Activated T-cell treated with anti-CD3 and anti-CD28 coated beads, Interleukin-2, amount 50 U/mL, for 48 hours (primary cell): ENCODE data around the gene ASB6.
"Not testable (repeated sequence)": the region's sequence is repeated elsewhere in the genome, so short reads cannot be mapped to it uniquely, and the experiment has no call there.

Experiments
- DNase-seq, 2 experiments: peaks; one replicate each; pipeline ENCODE4 v3.0.0-alpha.2; 2020

ASB6 gene

DNA sequence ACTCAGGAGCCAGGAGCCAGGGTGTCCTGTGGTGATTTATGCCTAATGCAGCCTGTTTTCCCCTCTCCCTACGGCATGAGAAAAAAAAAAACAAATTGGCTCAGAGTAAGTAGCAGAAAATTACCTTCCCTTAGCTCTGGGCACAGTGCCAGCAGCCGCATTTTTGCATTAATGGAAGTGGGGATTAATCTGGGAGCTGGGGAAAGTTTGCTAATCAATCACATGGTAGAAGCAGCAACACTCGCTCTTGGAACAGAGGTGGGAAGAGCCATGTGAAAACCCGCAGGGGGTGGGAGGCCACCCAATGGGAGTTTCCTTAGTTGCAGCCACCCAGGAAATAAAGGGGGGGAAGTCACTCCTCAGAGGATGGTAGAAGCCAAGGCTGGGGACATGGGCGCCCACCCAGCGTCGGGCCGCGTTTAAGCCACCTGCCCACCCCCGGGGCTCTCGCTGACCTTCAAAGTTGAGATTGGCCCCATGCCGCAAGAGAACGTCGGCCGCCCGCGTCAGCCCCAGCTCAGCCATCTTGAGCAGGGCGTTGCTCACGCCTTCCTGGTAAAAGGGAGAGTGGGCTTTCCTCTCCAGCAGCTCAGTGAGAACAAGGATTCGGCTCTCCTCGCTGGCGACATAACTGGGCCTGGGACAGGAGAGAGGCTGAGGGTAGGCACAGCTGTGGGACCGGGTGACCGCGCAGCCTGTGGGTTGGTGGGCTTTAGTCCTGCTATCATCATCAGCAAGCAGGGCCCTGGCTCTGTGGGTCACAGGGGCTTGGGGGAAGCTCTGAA lies 1.7 kb downstream of the ASB6 start:
- no peak for DNase-seq

GRCh38 chr9:129639756-129640085 lies 2.2 kb downstream of the ASB6 start:
- DNase-seq, result no peak

GRCh38 chr9:129639034-129639630 lies 2.8 kb downstream of the ASB6 start:
- DNase-seq, result no peak

DNA sequence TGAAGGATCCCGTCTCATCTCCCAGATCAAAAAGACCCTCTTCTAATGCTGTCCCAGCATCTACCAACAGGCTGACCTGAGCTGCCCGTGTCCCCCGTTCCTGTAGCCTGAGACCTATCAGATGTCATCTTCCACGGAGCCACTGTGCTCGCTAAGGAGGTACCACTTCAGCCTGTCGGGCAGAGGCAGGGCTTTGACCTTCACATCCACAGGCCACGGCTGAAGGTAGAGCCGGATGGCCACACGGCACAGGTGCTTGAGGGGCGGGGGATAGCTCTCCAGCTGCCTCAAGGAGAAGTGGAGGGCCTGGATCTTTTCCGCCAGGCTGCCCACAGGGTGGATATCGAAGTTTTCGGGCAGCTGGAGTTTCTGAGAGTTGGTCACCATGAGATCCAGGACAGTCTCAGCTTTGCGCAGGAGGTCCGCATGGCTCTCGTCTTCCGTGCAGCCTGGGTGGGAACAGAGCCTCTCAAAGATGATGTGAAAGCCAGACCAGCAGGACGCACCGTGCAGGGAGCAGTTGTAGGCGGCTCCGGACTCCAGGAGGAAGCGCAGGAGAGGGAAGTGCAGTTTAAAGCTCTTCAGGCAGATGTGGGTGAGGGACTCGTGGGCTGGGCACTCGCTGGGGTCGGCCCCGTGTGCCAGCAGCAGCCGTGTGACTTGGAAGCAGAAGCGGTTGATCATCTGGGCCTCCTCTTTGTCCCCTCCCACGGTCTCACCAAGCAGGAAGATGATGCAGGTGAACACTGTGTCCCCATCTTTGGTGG lies 4.1 kb downstream of the ASB6 start:
- no peak for DNase-seq

DNA sequence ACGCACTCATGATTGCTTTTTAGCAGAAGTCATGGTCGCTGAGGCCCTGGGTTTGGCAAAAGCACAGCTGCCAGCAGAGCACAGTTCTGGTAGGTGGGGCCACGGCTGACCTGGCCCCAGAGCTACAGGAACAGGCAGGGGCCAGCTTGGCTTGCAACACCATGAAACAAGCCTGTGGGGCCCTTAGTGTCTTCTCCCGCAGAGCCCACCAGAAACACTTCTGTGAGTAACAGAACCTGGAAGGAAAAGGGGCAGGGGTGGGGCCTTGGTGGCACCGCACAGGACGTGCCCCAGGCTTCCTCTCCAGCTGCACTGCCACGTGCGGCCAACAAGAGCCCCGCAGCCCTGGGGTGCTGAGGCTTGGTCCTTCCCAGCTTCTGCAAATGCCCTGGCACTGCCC lies 4.8 kb downstream of the ASB6 start:
- DNase-seq, result no peak

DNA sequence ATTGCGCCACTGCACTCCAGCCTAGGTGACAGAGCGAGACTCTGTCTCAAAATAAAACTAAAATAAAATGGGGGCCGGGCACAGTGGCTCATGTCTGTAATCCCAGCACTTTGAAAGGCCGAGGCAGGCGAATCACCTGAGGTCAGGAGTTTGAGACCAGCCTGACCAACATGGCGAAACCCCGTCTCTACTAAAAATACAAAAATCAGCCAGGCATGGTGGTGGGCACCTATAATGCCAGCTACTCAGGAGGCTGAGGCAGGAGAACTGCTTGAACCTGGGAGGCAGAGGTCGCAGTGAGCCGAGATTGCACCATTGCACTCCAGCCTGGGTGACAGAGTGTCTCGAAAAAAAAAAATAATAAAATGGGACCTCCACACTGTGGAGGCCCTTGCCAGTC lies 5.6 kb downstream of the ASB6 start:
- not testable (repeated sequence) for DNase-seq

DNA sequence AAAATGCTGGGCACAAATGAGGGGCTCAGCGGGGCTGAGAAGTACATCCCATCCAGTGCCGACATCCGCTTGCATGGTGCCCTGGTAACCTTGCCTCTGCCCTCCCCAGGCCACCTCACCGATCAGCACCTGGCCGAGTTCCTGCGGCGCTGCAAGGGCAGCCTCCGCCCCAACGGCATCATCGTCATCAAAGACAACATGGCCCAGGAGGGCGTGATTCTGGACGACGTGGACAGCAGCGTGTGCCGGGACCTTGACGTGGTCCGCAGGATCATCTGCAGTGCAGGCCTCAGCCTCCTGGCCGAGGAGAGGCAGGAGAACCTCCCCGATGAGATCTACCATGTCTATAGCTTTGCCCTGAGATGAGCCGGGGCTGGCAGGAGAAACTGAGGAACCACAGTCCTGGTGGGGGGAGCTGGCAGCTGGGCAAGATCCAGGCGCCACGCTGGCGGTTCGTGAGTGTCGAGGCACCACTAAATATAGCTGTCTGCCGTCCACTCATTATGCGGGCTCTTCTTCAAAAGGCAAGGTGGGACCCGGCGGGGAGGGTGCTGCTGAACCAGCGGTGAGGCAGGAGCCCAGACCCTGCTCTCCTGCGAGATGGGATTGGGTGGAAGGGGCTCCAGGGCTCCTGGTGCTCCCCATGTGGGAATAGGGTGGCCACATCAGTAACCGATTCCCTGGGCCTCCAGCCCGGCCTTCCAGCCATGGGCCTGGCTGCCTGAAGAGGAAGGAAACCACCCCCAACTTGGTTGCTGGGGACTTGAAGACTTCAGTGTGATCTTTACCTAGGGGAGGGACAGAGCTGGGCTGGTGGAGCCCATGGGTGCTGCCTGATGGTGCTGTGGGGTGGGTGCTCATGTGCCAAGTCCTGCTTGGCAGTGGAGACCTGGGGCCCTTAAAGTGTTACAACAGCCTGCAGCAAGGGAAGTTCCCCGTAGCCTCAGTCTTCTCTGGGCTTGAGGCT lies 6.6 kb downstream of the ASB6 start:
- DNase-seq, result no peak

DNA sequence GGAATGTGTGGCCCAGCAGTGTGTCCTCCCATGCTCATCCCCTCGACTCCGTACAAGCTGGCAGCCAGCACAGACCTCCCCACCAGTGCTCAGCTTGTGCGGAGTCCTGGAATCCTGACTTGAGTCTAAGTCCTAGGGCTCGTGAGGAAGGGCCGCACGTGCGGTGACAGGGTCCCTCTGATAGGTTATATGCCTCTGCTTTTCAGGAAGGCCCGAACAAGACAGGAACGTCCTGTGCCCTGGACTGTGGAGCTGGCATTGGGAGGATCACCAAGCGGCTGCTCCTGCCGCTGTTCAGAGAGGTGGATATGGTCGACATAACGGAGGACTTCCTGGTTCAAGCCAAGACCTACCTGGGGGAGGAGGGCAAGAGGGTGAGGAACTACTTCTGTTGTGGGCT lies 8.1 kb downstream of the ASB6 start:
- no peak for DNase-seq

DNA sequence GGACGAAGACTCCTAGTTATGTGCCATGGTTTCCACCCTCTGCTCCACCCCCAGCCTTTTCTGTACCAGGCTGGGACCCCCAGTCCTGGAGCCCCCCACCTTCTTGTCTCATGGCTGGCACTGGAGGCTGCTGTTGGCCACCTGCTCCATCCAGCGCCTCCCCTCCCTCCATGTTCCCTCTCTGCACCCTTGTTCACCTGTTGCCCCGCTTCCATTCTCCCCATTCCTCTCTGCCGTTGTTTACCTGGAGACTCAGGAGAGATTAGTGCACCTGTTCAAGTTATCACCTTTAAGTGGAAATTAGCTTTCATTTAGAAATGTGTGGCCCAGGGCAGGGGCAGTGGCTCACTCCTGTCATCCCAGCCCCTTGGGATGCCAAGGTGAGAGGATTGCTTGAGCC lies 8.7 kb downstream of the ASB6 start:
- DNase-seq, result no peak

DNA sequence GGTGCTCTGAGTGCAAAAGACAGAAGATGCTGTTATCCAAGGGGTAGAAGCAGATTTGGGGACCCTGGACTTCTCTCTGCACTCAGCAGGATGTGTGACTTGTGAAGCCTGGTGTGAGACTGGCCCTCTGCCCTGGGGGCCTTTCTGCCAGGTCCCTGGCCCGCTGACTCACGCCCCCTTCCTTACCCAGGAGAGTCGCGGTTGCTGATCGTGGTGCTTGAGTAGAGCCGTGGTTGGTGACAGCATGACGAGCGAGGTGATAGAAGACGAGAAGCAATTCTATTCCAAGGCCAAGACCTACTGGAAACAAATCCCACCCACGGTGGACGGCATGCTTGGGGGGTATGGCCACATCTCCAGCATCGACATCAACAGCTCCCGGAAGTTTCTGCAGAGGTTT lies 9.5 kb downstream of the ASB6 start:
- DNase-seq, result peak in 1 of 2 experiments; percentile 46

DNA sequence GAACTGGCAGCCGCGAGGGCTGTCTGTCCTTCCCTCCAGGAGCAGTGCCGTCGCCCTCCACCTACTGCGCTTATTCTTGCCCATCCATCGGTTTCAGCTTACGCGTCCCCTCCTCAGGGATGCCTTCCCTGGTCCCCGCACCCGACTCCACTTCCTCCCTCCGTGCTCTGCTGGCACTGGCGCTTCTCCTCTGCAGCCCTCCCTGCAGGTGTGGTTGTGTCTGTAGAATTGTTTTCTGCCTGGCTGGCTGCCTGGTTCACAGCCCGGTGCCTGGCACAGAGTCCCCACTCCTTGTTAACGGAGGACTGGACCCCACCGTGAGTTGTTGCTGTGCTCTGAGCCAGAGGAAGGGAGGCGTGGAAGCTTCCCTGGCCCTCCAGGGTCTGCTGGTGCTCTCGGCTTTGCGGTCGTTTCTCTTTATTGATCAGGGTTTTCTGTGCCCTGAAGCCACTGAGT lies 10.2 kb downstream of the ASB6 start:
- no peak for DNase-seq

DNA sequence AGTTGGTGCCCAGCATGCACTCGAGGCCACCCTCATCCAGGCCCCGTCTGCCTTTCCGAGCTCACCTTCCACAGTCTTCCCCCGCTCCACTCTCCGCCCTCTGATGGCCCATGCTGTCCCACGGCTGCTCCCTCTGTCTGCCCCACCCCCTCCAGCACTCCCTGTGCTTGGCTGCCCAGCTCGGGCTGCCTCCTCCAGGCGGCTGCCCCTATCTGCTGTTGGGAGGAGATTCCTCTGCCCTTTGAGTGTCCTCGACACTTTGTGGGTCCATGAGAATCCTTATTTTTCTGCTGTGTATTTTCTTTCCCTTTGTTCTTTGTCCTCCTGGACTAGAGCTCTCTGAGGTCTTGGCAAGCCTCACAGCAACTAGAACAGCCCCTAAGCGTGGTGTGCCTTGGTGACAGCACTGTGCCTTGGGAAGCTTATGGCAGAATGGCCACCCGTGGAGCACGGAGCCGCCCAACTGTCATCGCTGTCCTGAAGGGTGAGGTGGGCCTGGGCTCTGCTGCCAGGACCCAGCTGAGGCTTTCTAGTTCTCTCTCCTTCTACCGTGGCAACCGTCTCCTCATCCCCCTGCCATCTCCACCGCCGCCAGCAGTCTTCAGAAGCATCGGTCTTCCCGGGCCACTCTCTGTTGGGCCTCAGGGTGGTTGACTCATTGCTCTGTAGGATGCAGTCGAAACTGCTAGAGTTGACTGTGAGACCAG lies 10.8 kb downstream of the ASB6 start:
- DNase-seq, result peak in 1 of 2 experiments; percentile 45

- DNase-seq, result no peak
These were observed 12.6 kb downstream of the ASB6 start for GRCh38 chr9:129629251-129629820.

DNA sequence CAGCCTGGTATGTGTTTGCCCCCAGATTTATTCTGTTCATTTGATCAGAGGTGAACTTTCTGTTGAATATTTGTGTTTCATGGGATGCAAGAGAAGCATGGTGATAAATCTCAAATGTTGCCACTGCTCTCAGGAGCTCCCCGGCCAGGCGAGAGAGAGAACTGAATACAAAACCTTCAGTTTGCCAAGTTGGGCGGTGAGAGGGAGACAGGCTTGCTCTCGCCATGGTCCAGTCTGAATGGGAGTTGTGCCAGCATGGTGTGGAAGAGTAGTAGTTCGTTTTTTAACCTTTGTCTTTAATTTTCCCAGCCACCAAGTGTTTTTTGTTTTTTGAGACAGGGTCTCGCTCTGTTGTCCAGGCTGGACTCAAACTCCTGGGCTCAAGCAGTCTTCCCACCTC lies 13.2 kb downstream of the ASB6 start:
- DNase-seq, result no peak

GRCh38 chr9:129627556-129628440 lies 14.2 kb downstream of the ASB6 start:
- no peak for DNase-seq

DNA sequence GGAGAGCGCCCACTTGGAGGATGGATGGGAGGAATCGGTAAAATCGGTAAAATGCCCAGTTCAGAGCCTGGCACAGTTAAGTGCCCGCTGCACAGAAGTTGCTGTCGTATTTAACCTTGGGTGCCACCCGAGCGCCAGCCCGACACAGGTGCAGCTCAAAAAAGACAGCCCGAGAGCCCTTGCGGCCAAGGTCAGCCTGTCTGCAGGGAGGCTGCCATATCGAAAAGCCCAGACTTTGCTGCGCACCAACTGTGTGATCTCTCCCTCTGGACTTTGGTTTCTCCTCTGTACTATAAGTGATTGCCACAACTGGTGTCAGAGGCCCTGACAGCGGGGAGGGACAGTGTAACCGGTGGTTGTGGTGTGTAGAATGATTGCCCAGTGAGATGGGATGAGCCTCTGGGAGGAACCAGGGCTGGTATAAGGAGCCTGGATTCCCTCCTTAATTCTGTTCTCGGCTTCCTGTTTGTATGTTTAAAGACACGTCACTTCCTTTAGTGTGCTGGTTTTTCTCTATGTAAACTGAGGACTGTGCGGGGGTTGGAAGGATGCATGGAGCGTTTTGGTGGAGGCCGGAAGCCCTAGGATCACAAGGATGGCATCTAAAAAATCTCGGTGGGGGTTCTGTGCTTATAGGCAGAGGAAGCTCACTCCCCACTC lies 15.2 kb downstream of the ASB6 start:
- peak; percentile 53 to 60 for DNase-seq

DNA sequence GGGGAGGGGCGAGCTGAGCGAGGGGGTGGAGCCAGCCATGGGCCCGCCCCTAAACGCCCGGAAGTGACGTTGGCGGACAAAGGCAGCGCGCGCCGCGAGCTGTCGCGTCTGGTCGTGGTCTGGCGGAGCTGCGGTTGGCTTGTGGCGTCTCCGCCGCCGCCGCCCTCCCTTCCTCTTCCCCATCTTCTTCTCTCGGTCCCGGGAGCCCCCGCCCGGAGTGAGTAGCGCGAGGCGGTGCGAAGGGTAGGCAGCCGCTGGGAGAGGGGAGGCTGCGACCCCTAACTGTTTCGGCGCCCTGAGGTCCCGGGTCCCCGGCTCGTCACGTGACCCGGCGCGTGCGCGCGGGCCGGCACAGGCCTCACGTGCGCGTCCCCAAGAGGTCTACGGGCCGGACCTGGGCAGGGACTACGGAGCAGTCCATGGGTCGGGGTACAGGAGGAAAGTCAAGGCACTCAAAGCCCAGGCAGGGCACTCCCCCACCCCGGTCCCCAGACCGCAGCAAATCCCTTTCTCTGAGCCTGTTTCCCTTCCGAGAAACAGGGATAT lies 15.8 kb downstream of the ASB6 start, which contains the start of gene NTMT1:
Gene NTMT1, plus strand, starts transcription at position 85 of the 546 bp plus-strand sequence. CDS start 6,541 bp downstream, outside the sequence.
- DNase-seq, result peak; percentile 95 to 97

DNA sequence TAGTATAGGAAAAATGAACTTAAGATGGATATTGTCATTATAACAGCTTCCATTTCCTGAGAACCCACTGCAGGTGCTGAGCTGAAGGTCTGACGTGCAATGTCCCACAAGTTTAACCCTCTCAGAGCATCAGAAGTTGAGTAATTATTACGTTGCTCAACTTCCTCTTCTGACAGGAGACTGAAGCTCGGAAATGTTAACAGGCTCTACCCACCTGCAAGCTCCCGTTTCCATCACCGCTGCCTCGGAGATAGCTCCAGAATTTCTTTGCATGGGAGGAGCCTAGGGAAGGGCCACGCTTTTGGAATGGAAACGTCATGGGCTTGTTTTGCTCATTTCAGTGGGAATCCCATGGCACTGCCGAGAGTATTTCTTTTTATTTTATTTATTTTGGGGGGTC lies 17.0 kb downstream of the ASB6 start:
- DNase-seq, result peak in 1 of 2 experiments; percentile 45

DNA sequence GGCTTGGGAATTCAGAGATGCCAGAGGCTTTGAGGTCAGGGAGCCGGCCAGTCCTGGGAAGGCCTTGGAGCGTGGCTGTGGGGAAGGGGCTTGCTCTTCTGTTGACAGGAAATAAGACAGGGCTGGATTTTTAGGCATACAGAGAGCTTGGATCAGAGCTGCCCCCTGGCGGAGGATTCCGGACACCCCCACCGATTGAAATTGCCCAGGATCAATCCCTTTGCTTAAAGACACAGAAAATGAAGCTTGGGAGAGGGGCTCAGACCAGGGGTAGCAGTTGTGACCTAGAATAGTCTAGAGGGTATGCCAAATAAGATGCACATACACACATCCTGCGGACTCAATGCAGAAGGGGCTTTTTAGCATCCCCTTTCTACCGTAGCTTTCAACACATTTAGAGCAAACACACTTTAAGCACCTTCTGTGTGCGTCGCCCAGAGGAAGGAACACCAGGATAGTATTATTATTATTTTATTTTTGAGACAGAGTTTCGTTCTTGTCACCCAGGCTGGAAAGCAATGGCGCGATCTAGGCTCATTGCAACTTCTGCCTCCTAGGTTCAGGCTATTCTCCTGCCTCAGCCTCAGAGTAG lies 17.7 kb downstream of the ASB6 start:
- peak; percentile 87 for DNase-seq
